HEK293 (cell line): ENCODE data around the gene C1QBP.

Experiments
- GLI4 ChIP-seq: fragments of 450-650 bp; formaldehyde crosslinking; IDR thresholded peaks from 2 replicates; pipeline ENCODE4 v1.5.1; 2016; ENCODE audit warnings: missing biosample characterization, missing genetic modification characterization
- GLIS1 ChIP-seq: fragments of 450-650 bp; formaldehyde crosslinking; IDR thresholded peaks from 2 replicates; pipeline ENCODE4 v1.5.1; 2016; ENCODE audit warnings: missing biosample characterization, missing genetic modification characterization
- HOXC10 ChIP-seq: sonication (generic); formaldehyde crosslinking; IDR thresholded peaks from 2 replicates; pipeline ENCODE4 v1.8.1; 2023; ENCODE audit warnings: mild to moderate bottlenecking, missing genetic modification reagents
- HOXD13 ChIP-seq: sonication (generic); formaldehyde crosslinking; IDR thresholded peaks from 2 replicates; pipeline ENCODE4 v1.8.0; 2022; ENCODE audit warnings: missing genetic modification reagents, borderline replicate concordance
- SCRT1 ChIP-seq: fragments of 450-650 bp; formaldehyde crosslinking; IDR thresholded peaks from 2 replicates; pipeline ENCODE4 v1.5.1; 2016; ENCODE audit warnings: missing biosample characterization, missing genetic modification characterization, borderline replicate concordance
- ZBTB8A ChIP-seq: fragments of 450-650 bp; formaldehyde crosslinking; IDR thresholded peaks from 2 replicates; pipeline ENCODE4 v1.5.1; 2016; ENCODE audit warnings: missing biosample characterization, missing genetic modification characterization
- ZEB2 ChIP-seq: fragments of 450-650 bp; formaldehyde crosslinking; IDR thresholded peaks from 2 replicates; pipeline ENCODE4 v1.5.1; 2016; ENCODE audit warnings: missing biosample characterization, missing genetic modification characterization
- ZFHX2 ChIP-seq: fragments of 450-650 bp; formaldehyde crosslinking; conservative IDR thresholded peaks from 2 replicates; pipeline ENCODE4 v1.5.1; 2016; ENCODE audit warnings: missing biosample characterization, missing genetic modification characterization
- ZNF155 ChIP-seq: fragments of 450-650 bp; formaldehyde crosslinking; IDR thresholded peaks from 2 replicates; pipeline ENCODE4 v1.5.1; 2016; ENCODE audit warnings: missing biosample characterization, missing genetic modification characterization
- ZNF239 ChIP-seq: fragments of 450-650 bp; formaldehyde crosslinking; IDR thresholded peaks from 2 replicates; pipeline ENCODE4 v1.5.1; 2016; ENCODE audit warnings: missing biosample characterization, missing genetic modification characterization
- ZNF37A ChIP-seq: fragments of 450-650 bp; IDR thresholded peaks from 2 replicates; pipeline ENCODE4 v1.5.1; 2018; ENCODE audit warnings: missing biosample characterization, missing genetic modification characterization
- ZNF510 ChIP-seq: fragments of 450-650 bp; formaldehyde crosslinking; IDR thresholded peaks from 2 replicates; pipeline ENCODE4 v1.5.1; 2018; ENCODE audit warnings: mild to moderate bottlenecking, missing genetic modification characterization, missing biosample characterization; ENCODE audit not compliant: insufficient replicate concordance
- ZNF544 ChIP-seq: fragments of 450-650 bp; formaldehyde crosslinking; IDR thresholded peaks from 2 replicates; pipeline ENCODE4 v1.5.0; 2017; ENCODE audit warnings: missing biosample characterization, missing genetic modification characterization
- ZNF654 ChIP-seq: fragments of 450-650 bp; formaldehyde crosslinking; IDR thresholded peaks from 2 replicates; pipeline ENCODE4 v1.5.1; 2016; ENCODE audit warnings: low read depth, missing biosample characterization, missing genetic modification characterization
- ZNF707 ChIP-seq: fragments of 450-650 bp; formaldehyde crosslinking; IDR thresholded peaks from 2 replicates; pipeline ENCODE4 v1.5.1; 2016; ENCODE audit warnings: missing biosample characterization, missing genetic modification characterization
- ZNF747 ChIP-seq: fragments of 450-650 bp; formaldehyde crosslinking; IDR thresholded peaks from 2 replicates; pipeline ENCODE4 v1.5.1; 2016; ENCODE audit warnings: missing biosample characterization, missing genetic modification characterization
- ZNF777 ChIP-seq: fragments of 450-650 bp; formaldehyde crosslinking; IDR thresholded peaks from 2 replicates; pipeline ENCODE4 v1.5.1; 2017; ENCODE audit warnings: missing biosample characterization, missing genetic modification characterization, borderline replicate concordance
- ZNF792 ChIP-seq: fragments of 450-650 bp; formaldehyde crosslinking; IDR thresholded peaks from 2 replicates; pipeline ENCODE4 v1.5.1; 2016; ENCODE audit warnings: missing biosample characterization, missing genetic modification characterization
- ZNF830 ChIP-seq: fragments of 450-650 bp; IDR thresholded peaks from 2 replicates; pipeline ENCODE4 v1.5.0; 2018; ENCODE audit warnings: missing biosample characterization, missing genetic modification characterization, low read depth, mild to moderate bottlenecking, moderate library complexity
- ZSCAN30 ChIP-seq: fragments of 450-650 bp; IDR thresholded peaks from 2 replicates; pipeline ENCODE4 v1.5.1; 2018; ENCODE audit warnings: missing biosample characterization, mild to moderate bottlenecking, missing genetic modification characterization, moderate library complexity
- TF ChIP-seq, protein P1 (sequence below): fragments of 450-650 bp; formaldehyde crosslinking; IDR thresholded peaks from 2 replicates; pipeline ENCODE4 v1.5.1; 2016; ENCODE audit warnings: missing biosample characterization, missing genetic modification characterization, borderline replicate concordance
- TF ChIP-seq, protein P2 (sequence below): fragments of 450-650 bp; formaldehyde crosslinking; conservative IDR thresholded peaks from 2 replicates; pipeline ENCODE4 v1.5.1; 2016; ENCODE audit warnings: low read depth, missing biosample characterization, missing genetic modification characterization
- TF ChIP-seq, protein P3 (sequence below): fragments of 450-650 bp; formaldehyde crosslinking; IDR thresholded peaks from 2 replicates; pipeline ENCODE4 v1.5.1; 2016; ENCODE audit warnings: missing biosample characterization, missing genetic modification characterization, borderline replicate concordance
- TF ChIP-seq, protein P4 (sequence below): fragments of 450-650 bp; formaldehyde crosslinking; IDR thresholded peaks from 2 replicates; pipeline ENCODE4 v1.5.1; 2017; ENCODE audit warnings: missing biosample characterization, missing genetic modification characterization
- TF ChIP-seq, protein P5 (sequence below): fragments of 450-650 bp; IDR thresholded peaks from 2 replicates; pipeline ENCODE4 v1.5.1; 2018; ENCODE audit warnings: missing biosample characterization, mild to moderate bottlenecking, missing genetic modification characterization
- TF ChIP-seq, protein P6 (sequence below): fragments of 450-650 bp; formaldehyde crosslinking; optimal IDR thresholded peaks from 2 replicates; pipeline ENCODE3; 2016; ENCODE audit warnings: missing biosample characterization, mild to moderate bottlenecking, missing genetic modification characterization

C1QBP gene

DNA sequence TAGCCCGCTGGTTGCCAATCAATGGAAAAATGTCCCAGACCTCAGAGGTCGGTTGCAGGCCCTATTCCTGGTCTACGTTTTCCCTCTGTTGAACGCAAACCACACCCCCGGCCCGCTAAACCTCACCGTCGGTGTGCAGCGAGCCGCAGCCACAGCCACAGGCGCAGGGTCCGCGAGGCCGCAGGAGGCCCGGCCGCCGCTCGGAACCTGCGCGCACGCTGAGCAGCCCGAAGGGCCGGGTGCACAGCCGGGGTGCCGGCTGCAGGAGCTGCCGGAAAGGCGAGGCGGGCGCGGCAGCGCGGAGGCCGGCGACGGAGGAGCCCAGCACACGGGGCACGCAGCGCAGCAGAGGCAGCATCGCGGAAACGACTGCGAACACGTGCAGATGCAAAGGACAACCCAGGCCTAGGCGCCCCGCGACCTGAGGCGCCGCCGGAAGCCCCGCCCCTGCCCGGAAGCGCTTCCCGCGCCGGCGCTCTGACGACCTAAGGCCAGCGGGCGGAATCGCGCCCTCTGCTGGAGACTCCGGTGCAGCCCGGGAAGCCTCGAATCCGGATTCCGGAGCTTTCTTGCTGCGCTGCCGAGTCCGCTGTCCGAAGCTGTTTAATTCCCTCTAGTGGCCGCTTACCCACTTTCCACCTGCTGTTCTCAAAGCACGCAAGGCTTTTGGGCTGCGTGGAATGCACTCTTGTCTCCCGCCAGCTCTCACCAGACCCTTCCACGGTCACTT lies at the start of gene C1QBP (continued):
- TF ChIP-seq, protein P1, sequence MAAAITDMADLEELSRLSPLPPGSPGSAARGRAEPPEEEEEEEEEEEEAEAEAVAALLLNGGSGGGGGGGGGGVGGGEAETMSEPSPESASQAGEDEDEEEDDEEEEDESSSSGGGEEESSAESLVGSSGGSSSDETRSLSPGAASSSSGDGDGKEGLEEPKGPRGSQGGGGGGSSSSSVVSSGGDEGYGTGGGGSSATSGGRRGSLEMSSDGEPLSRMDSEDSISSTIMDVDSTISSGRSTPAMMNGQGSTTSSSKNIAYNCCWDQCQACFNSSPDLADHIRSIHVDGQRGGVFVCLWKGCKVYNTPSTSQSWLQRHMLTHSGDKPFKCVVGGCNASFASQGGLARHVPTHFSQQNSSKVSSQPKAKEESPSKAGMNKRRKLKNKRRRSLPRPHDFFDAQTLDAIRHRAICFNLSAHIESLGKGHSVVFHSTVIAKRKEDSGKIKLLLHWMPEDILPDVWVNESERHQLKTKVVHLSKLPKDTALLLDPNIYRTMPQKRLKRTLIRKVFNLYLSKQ (tag by site-specific recombination): no peak
- TF ChIP-seq ZNF544 (no peak), ZSCAN30 (tag by site-specific recombination) (peak; percentile 67), ZNF792 (no peak), ZNF155 (tag by site-specific recombination) (no peak), ZBTB8A (0 out of 2 replicates have a peak, but pooled peaks have one; percentile 29), ZFHX2 (no peak), ZNF239 (tag by site-specific recombination) (no peak), ZNF510 (tag by site-specific recombination) (no peak), GLI4 (tag by site-specific recombination) (no peak), ZNF830 (no peak), HOXD13 (CRISPR knock-in tag) (peak; percentile 38; the same call in 1 of the 2 replicates), ZNF37A (tag by site-specific recombination) (no peak), ZEB2 (tag by site-specific recombination) (peak; percentile 74), SCRT1 (tag by site-specific recombination) (no peak), ZNF747 (tag by site-specific recombination) (no peak), ZNF654 (tag by site-specific recombination) (peak; percentile 79), GLIS1 (no peak), HOXC10 (CRISPR knock-in tag) (no peak), ZNF777 (tag by site-specific recombination) (no peak), ZNF707 (no peak)
- TF ChIP-seq, protein P2, sequence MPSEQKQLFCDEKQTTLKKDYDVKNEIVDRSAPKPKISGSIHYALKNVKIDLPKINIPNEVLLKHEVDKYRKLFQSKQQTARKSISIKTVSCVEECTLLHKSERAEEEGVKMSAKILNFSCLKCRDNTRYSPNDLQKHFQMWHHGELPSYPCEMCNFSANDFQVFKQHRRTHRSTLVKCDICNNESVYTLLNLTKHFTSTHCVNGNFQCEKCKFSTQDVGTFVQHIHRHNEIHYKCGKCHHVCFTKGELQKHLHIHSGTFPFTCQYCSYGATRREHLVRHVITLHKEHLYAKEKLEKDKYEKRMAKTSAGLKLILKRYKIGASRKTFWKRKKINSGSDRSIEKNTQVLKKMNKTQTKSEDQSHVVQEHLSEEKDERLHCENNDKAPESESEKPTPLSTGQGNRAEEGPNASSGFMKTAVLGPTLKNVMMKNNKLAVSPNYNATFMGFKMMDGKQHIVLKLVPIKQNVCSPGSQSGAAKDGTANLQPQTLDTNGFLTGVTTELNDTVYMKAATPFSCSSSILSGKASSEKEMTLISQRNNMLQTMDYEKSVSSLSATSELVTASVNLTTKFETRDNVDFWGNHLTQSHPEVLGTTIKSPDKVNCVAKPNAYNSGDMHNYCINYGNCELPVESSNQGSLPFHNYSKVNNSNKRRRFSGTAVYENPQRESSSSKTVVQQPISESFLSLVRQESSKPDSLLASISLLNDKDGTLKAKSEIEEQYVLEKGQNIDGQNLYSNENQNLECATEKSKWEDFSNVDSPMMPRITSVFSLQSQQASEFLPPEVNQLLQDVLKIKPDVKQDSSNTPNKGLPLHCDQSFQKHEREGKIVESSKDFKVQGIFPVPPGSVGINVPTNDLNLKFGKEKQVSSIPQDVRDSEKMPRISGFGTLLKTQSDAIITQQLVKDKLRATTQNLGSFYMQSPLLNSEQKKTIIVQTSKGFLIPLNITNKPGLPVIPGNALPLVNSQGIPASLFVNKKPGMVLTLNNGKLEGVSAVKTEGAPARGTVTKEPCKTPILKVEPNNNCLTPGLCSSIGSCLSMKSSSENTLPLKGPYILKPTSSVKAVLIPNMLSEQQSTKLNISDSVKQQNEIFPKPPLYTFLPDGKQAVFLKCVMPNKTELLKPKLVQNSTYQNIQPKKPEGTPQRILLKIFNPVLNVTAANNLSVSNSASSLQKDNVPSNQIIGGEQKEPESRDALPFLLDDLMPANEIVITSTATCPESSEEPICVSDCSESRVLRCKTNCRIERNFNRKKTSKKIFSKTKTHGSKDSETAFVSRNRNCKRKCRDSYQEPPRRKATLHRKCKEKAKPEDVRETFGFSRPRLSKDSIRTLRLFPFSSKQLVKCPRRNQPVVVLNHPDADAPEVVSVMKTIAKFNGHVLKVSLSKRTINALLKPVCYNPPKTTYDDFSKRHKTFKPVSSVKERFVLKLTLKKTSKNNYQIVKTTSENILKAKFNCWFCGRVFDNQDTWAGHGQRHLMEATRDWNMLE: peak; percentile 40; the same call in 1 of the 2 replicates
- TF ChIP-seq, protein P3, sequence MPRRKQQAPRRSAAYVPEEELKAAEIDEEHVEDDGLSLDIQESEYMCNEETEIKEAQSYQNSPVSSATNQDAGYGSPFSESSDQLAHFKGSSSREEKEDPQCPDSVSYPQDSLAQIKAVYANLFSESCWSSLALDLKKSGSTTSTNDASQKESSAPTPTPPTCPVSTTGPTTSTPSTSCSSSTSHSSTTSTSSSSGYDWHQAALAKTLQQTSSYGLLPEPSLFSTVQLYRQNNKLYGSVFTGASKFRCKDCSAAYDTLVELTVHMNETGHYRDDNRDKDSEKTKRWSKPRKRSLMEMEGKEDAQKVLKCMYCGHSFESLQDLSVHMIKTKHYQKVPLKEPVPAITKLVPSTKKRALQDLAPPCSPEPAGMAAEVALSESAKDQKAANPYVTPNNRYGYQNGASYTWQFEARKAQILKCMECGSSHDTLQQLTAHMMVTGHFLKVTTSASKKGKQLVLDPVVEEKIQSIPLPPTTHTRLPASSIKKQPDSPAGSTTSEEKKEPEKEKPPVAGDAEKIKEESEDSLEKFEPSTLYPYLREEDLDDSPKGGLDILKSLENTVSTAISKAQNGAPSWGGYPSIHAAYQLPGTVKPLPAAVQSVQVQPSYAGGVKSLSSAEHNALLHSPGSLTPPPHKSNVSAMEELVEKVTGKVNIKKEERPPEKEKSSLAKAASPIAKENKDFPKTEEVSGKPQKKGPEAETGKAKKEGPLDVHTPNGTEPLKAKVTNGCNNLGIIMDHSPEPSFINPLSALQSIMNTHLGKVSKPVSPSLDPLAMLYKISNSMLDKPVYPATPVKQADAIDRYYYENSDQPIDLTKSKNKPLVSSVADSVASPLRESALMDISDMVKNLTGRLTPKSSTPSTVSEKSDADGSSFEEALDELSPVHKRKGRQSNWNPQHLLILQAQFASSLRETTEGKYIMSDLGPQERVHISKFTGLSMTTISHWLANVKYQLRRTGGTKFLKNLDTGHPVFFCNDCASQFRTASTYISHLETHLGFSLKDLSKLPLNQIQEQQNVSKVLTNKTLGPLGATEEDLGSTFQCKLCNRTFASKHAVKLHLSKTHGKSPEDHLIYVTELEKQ (tag by site-specific recombination): no peak
- TF ChIP-seq, protein P4, sequence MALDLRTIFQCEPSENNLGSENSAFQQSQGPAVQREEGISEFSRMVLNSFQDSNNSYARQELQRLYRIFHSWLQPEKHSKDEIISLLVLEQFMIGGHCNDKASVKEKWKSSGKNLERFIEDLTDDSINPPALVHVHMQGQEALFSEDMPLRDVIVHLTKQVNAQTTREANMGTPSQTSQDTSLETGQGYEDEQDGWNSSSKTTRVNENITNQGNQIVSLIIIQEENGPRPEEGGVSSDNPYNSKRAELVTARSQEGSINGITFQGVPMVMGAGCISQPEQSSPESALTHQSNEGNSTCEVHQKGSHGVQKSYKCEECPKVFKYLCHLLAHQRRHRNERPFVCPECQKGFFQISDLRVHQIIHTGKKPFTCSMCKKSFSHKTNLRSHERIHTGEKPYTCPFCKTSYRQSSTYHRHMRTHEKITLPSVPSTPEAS (tag by site-specific recombination): no peak
- TF ChIP-seq, protein P5, sequence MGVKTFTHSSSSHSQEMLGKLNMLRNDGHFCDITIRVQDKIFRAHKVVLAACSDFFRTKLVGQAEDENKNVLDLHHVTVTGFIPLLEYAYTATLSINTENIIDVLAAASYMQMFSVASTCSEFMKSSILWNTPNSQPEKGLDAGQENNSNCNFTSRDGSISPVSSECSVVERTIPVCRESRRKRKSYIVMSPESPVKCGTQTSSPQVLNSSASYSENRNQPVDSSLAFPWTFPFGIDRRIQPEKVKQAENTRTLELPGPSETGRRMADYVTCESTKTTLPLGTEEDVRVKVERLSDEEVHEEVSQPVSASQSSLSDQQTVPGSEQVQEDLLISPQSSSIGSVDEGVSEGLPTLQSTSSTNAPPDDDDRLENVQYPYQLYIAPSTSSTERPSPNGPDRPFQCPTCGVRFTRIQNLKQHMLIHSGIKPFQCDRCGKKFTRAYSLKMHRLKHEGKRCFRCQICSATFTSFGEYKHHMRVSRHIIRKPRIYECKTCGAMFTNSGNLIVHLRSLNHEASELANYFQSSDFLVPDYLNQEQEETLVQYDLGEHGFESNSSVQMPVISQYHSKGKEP (tag by site-specific recombination): no peak
- TF ChIP-seq, protein P6, sequence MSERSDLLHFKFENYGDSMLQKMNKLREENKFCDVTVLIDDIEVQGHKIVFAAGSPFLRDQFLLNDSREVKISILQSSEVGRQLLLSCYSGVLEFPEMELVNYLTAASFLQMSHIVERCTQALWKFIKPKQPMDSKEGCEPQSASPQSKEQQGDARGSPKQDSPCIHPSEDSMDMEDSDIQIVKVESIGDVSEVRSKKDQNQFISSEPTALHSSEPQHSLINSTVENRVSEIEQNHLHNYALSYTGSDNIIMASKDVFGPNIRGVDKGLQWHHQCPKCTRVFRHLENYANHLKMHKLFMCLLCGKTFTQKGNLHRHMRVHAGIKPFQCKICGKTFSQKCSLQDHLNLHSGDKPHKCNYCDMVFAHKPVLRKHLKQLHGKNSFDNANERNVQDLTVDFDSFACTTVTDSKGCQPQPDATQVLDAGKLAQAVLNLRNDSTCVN (tag by site-specific recombination): peak; percentile 74
